GM23338 (cell line): ENCODE data around the gene WDR70.

Experiments
- CREB1 ChIP-seq: fragments of 250-450 bp; sonication (Bioruptor Pico); IDR thresholded peaks from 2 replicates; pipeline ENCODE4 v1.5.0; 2020; ENCODE audit warnings: low read depth, mild to moderate bottlenecking, moderate library complexity
- CTCF ChIP-seq, 2 experiments: fragments of 200-600 bp in 1 of 2; sonication (generic) in 1 of 2; conservative IDR thresholded peaks; 2 replicates each; pipeline versions ENCODE4 v1.5.1 to v1.6.1; 2016 to 2017; ENCODE audit warnings: antibody characterized with exemption in 2 of 2, low read depth in 2 of 2, mild to moderate bottlenecking in 2 of 2, moderate library complexity in 1 of 2
- EZH2 ChIP-seq: fragments of 200-600 bp; sonication (generic); IDR thresholded peaks from one replicate; pipeline ENCODE4 v1.8.0; 2017; ENCODE audit warnings: antibody characterized with exemption, mild to moderate bottlenecking, low read depth; ENCODE audit not compliant: unreplicated experiment
- POLR2AphosphoS5 ChIP-seq: IDR thresholded peaks from 2 replicates; pipeline ENCODE4 v1.6.1; 2016; ENCODE audit warnings: antibody characterized with exemption, low read depth
- REST ChIP-seq: IDR thresholded peaks from one replicate; pipeline ENCODE4 v1.6.1; 2018; ENCODE audit warnings: antibody characterized with exemption; ENCODE audit not compliant: unreplicated experiment

GRCh38 chr5:37355161-37355560, 24.0 kb upstream of the WDR70 start:
- TF ChIP-seq EZH2 (no peak), CTCF (conservative IDR thresholded peaks at IDR 0.05; ENCODE audit: low read depth in 2 of 2) (no peak), REST (no peak), POLR2AphosphoS5 (no peak), CREB1 (CRISPR knock-in tag) (no peak)
